Activated CD4-positive, alpha-beta T cell treated with anti-CD3 and anti-CD28 coated beads, Interleukin-2, Interleukin-6, amounts not matched to agents 100 ng/mL and 50 ng/mL, durations not matched to agents 16 hours and 8 hours (primary cell): Measurements from ENCODE around the gene YTHDC2.
"Not testable (repeated sequence)": the region's sequence is repeated elsewhere in the genome, so short reads cannot be mapped to it uniquely, and the experiment has no call there.

ENCODE experiments used
- DNase-seq: peaks from one replicate; pipeline ENCODE4 v3.0.0-alpha.2; 2020

YTHDC2 gene

DNA sequence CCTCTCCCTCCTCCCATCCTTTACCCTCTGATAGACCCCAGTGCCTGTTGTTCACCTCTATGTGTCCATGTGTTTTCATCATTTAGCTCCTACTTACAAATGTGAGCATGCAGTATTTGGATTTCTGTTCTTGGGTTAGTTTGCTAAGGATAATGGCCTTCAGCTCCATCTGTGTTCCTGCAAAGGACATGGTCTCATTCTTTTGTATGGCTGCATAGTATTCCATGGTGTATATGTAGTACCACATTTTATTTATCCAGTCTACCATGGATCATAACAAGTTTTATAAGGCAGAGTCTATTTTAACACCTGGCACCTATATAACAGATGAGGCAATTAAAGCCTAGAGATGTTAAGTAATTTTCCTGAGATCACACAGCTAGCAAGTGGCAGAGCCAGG, 7.4 kb downstream of the YTHDC2 start:
- DNase-seq, result no peak

DNA sequence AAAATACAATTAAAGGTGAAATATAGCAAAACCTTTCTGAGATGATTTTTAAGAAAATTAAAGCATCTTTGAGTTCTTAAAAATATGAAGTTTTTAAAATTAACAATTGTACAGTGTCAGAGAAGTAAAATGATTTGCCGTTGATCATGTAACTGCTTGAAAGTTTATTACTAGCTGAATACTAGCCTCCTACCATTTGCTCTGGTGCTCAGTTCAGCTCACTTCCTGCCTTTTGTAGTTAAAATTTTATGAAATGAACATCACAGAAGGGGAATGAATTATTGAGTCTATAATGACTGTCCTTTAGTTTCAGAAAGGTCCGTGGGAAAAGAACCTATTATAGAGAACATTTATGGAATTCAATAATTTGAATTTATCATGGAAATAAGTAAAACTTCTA, 9.7 kb downstream of the YTHDC2 start:
- no peak for DNase-seq

DNA sequence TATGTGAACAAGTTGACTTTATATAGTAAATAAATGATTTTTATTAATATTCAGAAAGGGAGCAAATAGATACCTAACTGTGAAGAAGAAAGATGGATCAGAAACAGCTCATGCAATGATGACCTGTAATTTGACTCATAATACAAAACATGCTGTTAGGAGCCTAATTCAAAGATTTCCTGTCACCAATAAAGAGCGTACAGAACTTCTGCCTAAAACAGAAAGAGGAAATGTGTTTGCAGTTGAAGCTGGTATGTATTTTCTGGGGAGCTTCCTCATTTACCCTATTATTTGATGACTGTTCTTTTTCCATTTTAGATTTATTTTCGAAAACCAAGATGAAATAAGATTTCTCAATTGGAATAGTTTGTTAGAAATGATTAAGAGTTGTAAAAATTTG, 11.4 kb downstream of the YTHDC2 start:
- DNase-seq, result peak; percentile 36

DNA sequence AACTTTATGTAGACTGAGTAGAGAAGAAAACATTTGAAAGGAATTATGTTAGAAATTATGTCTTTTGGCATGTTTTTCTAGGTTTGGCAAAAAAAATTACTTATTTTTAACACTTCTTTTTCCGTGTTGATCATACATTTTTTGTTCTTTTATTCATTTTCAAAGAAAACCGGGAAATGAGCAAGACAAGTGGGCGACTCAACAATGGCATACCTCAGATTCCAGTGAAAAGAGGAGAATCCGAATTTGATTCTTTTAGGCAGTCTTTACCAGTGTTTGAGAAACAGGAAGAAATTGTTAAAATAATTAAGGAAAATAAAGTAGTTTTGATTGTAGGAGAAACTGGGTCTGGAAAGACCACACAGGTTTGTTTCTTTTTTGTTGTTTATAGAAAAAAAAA, 12.9 kb downstream of the YTHDC2 start:
- no peak for DNase-seq

DNA sequence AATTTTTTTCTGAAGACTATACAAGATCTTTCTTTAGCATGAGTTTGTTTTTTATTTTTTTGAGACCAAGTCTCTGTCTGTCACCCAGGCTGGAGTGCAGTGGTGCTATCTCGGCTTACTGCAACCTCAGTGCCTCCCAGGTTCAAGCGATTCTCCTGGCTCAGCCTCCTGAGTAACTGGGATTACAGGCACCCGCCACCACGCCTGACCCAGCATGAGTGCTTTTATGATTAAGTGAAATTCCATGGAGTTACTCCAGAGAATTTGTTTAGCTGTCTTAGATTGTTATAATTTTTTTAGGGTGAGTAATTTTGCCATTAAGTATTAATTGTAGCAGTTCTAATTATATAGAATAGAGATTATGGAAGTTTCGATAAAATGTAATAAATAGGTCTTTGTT, 14.3 kb downstream of the YTHDC2 start:
- DNase-seq, result no peak

DNA sequence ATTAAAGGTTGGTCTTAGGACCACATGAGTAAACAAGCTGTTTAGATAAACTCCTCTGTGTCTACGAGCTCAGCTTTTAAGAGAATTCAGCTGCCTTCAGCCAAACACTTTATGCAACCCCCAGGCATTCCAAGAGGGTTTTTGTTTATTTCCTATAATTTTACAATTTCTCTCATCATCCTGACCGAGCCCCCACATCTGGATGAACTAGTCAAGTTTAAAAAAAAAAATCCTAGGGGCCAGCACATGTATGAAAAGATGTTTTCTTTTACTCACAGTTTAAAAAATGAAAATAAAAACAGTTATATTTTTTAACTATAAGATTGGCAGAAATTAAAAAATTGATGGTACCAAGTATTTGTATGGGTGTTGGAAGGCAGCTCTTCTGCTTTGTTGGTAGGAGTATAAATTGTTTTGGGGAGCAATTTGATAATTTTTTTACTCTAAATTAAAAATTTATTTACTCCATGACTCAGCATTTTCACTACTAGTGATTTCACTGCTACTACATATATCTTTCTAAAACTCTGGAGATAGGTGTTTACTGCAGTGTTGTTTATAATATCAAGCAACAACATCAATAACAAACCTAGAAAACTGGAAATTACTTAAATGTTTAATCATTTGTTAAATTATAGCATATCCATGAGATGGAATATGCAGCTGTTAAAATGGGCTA, 18.1 kb downstream of the YTHDC2 start:
- DNase-seq, result no peak

DNA sequence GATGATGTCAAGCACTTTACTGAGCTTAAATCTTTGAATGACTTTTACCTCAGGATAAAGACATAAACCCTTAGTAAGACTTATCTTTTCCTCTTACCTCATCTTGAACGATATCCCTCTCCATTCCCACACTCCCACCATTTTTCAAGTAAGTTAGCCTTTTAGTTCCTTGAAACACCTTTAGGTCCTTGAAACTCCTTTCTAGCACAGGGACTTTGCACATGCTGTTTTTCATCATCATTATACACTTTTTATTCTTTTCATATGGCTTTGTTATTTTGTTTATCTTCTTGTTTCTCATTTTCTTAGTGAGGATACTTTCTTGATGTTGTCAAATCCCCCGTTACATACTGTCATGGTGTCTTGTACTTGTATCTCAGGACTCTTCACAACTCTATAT, 24.8 kb downstream of the YTHDC2 start:
- DNase-seq, result no peak

DNA sequence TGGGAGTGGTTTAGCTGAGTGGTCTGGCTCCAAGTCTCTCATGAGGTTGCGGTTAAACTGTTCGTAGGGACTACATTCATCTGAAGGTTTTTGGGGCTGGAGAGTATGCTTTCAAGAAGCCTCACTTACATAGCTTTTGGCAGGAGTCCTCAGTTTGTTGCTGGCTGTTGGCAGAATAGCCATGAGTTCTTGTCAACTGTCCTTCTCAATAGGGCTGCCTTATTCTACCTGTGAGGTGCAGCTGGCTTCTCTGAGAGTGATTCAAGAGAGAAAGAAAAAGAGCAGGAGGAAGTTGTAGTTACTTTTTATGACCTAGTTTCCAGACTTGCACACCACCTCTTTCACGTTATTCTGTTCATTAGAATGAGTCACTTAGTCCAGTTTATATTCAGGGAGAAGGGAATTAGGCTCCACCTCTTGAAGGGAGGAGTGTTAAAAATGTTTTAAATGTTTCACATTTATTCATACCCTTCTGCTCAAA, 33.2 kb downstream of the YTHDC2 start:
- peak; percentile 5 for DNase-seq

DNA sequence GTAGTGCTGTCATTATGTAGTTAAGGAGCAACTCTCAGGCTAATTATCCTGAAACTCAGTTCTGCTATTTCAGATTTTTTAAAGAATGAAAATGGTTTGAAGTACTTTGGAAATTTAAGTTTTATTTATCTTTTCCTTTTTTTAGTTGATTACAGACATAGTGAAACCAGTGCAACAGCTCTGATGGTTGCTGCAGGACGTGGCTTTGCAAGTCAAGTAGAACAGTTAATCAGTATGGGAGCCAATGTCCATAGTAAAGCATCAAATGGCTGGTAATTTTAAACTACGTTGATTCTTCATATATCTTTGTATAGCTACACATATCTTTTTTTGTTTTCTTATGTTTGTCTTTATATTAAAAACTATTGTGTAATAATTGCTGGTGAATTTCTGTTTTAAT, 34.9 kb downstream of the YTHDC2 start:
- no peak for DNase-seq

DNA sequence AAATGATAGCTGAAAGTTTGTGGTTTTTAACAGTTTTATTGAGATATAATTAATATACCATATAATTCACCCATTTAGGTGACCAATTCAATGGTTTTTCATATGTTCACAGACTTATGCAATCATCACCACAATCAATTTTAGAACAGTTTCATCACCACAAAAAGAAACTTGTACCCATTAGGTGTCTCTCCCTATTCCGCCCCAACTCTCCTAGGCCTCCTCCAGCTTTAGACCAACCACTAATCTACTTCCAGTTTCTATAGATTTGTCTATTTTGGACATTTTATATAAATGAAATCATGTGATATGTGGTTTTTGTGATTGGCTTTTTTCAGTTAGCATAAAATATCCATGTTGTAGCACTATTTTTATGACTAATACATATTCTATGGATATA, 38.6 kb downstream of the YTHDC2 start:
- no peak for DNase-seq

DNA sequence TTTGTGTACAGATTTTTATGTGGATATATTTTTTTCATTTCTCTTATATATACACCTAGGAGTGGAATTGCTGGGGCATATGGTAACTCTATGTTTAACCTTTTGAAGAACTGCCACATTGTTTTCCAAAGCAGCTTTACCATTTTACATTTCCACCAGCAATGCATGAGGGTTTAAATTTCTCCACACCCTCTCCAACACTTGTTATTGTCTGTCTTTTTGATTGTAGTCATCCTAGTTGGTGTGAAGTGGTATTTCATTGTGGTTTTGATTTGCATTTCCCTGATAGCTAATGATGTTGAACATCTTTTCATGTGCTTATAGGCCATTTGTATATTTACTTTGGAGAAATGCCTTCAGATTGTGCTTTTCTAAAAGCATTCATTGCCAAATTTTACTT, 39.1 kb downstream of the YTHDC2 start:
- DNase-seq, result no peak

DNA sequence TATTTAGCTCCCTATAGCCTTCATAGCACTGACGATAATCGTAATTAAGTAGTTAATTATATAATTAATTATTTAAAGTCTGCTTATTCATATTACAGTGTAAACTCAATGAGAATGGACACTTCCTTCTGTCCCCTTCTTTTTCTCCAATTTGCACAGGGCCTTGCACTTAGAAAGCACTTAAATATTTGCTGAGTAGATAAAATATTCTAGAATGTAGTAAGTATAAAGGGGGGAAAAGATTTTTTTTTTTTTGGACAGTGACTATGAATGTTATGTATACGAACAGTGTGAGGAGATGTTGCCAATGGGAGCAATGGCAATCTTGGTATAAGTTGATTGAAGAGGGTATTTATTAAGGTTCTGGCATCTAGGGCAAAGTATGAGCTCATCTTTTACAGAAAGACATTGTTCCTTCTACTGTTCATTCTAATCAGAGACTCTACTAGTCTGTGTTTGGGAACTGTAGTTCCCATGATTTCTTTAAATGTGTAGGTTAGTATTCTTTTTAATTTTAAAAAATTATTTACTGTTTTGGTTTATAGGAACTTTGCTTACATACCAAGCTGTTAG, 49.4 kb downstream of the YTHDC2 start:
- DNase-seq, result no peak

DNA sequence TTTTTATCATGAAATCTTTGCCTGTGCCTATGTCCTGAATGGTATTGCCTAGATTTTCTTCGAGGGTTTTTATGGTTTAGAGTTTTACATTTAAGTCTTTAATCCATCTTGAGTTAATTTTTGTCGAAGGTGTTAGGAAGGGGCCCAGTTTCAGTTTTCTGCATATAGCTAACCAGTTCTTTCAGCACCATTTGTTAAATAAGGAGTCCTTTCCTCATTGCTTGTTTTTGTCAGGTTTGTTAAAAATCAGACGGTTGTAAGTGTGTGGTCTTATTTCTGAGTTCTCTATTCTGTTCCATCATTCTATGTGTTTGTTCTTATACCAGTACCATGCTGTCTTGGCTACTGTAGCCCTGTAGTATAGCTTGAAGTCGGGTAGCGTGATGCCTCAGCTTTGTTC, 55.9 kb downstream of the YTHDC2 start:
- no peak for DNase-seq

DNA sequence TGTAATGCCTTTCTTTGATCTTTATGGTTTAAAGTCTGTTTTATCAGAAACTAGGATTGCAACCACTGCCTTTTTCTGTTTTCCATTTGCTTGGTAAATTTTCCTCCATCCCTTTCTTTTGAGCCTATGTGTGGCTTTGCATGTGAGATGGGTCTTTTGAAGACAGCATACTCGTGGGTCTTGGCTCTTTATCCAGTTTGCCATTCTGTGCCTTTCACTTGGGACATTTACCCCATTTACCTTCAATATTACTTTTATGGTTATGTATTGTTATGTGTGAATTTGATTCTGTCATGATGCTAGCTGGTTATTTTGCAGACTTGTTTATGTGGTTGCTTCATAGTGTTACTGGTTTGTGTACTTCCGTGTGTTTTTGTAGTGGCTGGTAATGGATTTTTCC, 59.2 kb downstream of the YTHDC2 start:
- no peak for DNase-seq

DNA sequence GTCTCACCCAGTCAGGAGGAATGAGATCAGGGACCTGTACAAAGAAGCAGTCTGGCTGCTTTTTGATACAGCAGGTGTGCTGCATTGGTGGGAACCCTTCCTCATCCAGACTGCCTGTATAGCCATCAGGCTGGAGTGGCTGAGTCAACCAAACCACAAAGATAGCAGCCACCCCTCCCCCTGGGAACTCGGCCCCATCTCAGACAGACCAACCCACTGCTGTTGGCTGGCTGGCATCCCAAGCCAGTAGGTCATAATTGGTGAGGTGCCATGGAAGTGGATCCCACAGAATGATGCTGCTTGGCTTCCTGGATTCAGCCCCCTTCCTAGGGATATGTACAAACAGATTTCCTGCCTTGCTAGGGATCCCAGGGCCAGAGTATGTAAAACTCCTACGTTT, 60.9 kb downstream of the YTHDC2 start:
- DNase-seq, result no peak

DNA sequence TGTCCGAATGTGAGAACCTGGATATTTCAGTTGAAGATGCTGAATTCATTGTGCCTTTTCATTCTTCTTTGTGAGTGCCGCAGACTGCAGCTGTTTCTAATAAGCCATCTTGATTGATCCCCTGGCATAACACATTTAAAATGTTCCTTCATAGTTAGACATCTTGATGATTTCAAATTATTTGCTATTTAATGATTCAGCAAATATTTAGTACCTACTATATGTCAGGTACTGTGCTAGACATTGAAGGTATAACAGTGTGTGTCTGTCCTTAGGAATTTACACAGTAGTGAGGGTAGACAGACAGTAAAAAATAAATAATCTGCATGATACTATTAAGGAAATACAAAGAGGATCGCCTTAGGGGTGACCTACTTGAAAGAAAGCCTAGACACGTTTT, 61.6 kb downstream of the YTHDC2 start:
- DNase-seq, result no peak

DNA sequence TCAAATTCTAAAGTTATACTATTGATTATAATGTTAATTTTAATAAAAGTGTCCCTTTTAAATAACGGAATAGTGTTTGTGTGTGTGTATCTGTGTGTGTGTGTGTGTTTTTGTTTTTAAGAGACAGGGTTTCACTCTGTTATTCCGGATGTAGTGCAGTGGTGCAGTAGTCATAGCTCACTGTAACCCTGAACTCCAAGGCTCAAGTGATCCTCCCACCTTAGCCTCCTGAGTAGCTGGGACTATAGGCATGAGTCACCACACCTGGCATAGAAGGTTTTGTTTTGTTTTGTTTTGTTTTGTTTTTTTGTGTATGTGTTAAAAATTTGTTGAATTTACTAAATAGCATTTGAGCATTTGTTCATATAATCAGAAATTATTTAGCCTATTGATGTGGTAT, 64.6 kb downstream of the YTHDC2 start:
- DNase-seq, result no peak

DNA sequence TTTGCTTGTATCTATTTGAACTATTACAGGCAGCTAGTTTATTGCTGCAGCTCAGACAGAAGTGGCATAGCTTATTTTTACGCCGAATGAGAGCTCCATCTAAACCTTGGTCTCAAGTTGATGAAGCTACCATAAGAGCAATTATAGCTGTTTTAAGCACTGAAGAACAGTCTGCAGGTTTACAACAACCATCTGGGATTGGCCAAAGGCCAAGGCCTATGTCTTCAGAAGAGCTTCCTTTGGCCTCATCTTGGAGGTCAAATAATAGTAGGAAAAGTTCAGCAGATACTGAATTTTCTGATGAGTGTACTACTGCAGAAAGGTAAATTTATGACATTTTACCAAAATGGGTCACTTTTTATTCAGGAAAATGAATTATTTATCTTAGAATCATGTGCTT, 67.9 kb downstream of the YTHDC2 start:
- no peak for DNase-seq

DNA sequence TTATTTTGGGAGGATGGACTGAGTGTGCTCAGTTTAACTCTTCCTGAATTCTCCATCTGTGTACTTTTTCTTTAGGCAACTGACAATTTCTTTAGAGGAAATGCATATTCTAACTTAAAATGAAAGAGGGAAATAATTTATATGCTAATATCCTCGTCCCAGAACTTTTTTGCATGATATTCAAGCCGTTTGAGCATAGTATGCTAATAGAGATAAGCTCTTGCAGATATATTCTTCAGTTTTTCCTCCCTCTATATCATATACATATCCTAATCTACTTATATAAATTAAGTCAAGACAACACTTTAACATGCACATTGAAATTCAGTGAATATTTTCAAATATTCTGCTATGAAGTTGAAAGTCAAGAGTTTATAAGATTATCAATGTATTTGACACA, 84.7 kb downstream of the YTHDC2 start:
- DNase-seq, result no peak

DNA sequence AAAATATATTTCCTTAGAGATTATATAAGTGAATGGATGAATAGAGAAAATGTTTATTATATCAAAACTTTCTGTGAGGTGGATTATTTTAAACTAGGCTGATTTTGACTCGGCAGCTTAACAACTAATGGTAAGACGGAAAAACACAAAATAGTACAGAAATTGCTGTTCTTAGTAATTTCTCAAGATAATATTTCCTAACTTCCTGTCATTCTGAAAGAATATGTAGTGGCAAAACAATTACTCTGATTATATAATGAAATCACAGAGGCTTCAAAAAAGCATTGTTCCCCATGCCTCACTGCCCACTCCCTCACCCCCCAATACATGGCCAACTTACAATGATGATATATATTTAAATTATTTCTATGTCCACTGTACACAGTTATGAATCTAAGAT, 85.4 kb downstream of the YTHDC2 start:
- no peak for DNase-seq

DNA sequence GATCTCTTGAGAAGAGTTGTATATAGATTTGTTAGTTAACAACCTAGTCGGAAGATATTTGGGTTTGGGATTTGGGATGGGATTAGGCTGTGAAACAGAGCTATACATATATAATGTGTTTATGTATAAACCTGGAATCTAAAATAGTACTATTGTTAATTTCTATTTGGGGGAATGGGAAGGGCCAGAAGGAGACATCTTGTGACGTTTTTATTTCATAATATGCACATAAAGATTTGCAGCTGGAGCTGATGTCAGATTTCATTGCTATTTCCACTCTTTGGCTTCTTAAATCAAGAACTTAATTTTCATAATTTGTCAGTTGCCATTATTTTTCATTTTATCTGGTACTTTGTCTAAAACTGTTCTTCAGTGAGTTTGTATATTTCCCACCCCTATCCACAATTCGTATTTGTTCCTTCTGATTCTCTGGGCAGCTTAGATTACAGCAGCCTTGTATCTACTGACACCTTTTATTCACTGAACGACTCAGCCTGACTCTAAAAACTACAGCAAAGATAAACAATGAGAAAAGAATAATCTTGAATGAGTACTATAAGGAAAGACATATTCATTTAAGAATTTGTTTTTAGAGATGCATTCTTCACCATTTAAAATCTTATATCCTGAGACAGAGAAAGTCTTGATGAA, 86.9 kb downstream of the YTHDC2 start:
- DNase-seq, result no peak

DNA sequence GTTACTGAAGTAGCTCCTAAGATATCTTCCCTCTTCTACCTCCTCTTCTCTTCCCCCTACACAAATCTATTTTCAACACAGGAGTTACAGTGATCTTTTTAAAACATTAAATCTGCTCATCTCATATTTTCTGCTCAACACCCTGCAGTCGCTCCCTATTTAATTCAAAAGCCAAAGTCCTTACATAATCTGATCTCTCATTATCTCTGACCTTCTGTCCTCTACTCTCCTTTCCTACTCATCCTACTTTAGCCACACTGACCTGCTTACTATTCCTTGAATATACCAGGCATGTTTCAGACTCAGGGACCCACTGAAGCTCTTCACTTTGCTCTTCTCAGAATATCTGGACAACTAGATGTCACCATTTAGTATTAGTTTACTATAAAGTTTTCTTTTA, 87.9 kb downstream of the YTHDC2 start:
- no peak for DNase-seq

DNA sequence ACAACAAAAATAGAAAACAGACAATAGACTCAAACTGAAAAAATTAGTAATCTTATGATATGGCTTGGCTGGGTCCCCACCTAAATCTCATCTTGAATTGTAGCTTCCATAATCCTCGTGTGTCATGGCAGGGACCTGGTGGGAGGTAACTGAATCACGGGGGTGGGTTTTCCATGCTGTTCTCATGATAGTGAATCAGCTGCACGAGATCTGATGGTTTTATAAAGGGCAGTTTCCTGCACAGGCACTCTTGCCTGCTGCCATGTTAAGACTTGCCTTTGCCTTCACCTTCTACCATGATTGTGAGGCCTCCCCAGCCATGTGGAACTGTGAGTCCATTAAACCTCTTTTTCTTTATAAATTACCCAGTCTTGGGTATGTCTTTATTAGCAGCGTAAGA, 89.8 kb downstream of the YTHDC2 start:
- not testable (repeated sequence) for DNase-seq

DNA sequence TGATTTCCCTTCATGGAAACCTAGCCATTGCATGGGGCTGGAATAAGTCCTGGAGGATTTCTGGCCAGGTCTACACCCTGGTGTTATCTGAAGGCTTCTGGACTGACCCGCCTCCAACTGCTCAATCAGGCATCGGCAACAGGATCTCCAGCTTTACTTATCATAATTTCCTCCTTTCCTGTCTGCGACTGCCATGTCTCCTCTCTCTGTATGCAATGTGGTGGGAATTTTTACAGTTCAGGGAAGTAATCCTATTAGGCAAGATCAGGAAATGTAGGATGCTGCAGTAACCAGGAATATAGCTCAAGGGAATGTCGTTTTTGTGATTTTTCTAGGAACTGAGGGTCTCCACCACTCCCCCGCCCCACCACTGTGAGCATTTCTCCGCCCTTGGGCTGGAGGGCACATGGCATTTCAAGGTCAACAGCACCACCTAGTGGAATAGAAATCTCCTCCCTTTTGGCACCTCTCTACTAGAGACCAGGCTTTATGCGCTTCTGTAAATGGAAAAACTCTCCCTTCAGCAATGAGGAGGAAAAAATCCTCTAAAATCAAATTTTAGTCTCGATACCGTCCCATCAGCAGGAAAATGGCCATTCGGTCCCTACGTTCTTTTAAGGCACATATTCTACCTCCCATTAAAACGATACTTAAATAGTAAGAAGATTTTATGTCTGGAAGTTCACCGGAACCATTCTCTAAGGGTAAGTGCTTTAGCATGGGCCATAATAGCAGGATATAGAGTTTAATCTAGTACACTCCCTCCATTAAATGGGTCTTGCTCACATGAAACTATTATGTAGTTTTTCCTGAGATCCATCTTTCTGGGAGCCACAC, 93.0 kb downstream of the YTHDC2 start:
- peak; percentile 68 for DNase-seq
